GM21367 (cell line): ENCODE results near the gene PACSIN2.
"Not testable (repeated sequence)": the region's sequence is repeated elsewhere in the genome, so short reads cannot be mapped to it uniquely, and the experiment has no call there.

Experiments used
- ATAC-seq: cut with Tn5 transposase; IDR thresholded peaks from one replicate; pipeline ENCODE4 v1.9.1; 2021; ENCODE audit not compliant: unreplicated experiment

Gene PACSIN2

DNA sequence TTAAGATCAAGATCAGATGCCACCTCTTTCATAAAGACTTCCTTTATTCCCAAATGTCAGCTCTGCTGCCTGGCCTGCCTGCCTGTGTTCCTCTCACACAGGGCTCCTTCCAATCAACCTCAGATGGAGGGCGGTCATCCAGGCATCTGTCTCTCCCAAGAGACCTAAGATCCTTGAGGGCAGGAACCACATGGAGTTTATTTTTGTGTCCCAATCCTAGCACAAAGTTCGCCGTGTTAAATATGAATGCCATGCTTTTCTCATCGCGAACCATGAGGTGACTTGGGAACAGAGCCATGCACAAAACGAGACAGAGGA is 85.2 kb downstream of the PACSIN2 start:
- no peak for ATAC-seq

GRCh38 chr22:42928969-42929837 is 85.7 kb downstream of the PACSIN2 start:
- no peak for ATAC-seq

DNA sequence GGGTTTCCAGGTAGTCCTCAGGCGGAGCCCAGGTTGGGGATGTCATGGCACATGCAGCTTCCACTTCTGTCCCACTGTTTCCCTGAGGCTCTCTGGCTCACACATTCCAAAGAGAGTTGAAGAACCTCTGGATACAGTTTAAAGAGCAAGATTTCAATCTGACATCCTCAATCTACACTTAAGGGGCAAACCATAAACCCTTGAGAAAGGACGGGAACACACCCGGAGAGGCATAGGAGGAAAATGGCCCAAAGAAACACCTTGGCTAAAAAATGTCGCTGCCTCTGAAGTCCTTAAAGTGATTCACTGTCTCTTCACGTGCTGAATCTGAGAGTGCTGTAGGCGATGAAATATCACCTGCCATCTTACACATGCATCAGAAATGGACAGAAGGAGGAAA is 87.0 kb downstream of the PACSIN2 start:
- ATAC-seq: no peak

GRCh38 chr22:42926768-42927167 is 88.2 kb downstream of the PACSIN2 start:
- ATAC-seq: no peak

- ATAC-seq: no peak
These were observed 88.8 kb downstream of the PACSIN2 start for GRCh38 chr22:42926104-42926503.

DNA sequence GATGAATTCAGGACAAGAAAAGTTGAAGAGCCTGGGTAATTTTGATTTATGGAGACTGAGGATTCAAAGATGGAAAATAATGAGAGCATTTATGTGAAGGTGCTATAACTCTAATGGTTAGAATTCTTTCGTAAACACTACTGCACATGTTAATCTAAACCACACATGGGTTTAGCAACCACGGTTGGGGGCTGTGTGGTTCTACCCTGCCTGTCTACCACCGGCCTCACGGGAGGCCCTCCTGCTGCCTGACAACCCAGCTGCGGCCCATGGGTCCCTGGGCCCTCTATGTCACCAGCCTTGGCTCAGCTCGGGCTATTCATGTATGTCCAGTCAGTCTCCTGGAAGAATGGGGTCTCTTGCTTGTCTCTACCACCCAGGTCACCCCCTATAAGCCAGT is 89.4 kb downstream of the PACSIN2 start:
- ATAC-seq: no peak

GRCh38 chr22:42925031-42925430 is 89.9 kb downstream of the PACSIN2 start:
- not testable (repeated sequence) for ATAC-seq

- no peak for ATAC-seq
These were observed 90.5 kb downstream of the PACSIN2 start for GRCh38 chr22:42924436-42924835.

DNA sequence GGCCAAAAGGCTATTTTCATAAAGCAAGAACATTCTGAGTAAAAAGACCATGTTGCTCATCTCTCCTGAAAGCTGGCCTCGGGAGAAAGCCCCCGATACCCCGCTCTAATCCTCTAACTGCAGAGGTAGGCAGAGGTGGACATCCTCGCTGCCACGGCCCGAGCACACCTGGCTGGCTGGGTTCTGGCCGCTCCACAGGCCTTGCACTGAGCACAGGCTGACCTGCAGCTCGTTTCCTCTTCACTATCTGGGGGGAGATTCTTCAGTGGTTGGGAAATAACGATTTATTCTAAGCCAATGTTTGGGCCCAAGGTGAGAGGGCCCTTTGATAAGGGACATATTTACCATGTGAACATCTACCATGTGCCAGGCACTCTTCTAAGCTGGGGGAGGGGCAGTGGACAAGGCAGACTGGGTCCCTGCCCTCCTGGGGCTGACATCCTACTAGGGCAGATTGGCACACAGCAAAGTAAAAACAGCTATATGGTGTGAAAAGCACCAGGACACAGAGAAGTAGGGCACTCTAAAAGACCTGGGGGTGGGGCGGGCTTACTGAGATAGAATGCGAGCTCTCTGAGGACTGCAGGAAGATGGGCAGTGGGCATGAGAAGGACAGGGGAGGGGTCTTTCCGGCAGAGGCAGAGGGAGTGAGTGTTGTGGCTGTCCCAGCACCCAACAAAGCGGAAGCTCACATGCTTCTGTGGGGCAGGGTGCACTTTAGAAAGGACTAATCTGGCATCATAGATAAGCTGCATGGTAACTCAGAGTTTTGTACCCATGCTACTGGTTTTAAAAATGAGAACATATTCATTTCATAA is 92.4 kb downstream of the PACSIN2 start:
- no peak for ATAC-seq

- no peak for ATAC-seq
These were observed 94.7 kb downstream of the PACSIN2 start for GRCh38 chr22:42920101-42920820.

GRCh38 chr22:42919199-42919598 is 95.8 kb downstream of the PACSIN2 start:
- ATAC-seq: no peak

DNA sequence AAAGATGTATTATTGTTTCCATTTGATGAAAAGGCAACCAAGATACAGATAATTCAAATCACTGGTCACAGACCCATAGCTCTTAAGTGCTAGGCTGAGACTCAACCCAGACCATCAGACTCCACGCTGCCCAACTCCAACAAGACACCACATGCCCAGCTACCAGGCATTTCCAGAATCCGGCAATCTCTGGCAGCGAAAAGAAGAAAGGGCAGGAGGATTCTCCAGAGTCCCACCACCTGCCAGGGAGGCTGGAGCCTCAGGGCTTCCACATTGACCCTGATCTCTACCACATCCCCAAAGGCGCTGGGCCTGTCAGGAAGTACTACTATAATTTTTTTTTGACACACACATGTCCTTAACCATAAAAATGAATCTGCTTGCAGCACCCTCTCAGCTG is 96.4 kb downstream of the PACSIN2 start:
- ATAC-seq: no peak

GRCh38 chr22:42917358-42917757 is 97.6 kb downstream of the PACSIN2 start:
- ATAC-seq: not testable (repeated sequence)

- no peak for ATAC-seq
These were observed 98.8 kb downstream of the PACSIN2 start for GRCh38 chr22:42915980-42916765.

DNA sequence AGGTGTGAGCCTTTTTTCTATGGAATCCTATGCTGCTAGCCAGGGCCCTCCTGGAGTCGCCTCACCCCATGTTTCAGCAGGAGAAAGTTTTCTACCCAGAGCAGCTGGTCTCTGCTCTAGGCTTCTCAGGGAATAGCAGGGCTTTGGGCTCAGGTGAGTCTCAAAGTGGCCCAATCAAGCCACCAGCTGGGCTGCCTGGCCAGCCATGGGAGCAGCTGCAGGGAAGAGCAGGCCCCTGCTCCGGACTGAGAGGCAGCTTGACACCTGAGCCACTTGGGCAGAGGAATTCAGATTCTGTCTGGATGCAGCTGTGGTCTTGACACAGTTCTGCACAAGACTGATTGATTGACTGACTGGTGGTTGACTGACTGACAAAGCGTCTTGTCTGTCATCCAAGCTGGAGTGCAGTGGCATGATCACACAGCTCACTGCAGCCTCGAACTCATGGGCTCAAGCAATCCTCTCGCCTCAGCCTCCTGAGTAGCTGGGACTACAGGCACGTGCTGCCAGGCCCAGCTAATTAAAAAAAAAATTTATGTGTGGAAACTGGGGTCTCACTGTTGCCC is 100.4 kb downstream of the PACSIN2 start:
- no peak for ATAC-seq

GRCh38 chr22:42913874-42914510 is 101.0 kb downstream of the PACSIN2 start:
- no peak for ATAC-seq

GRCh38 chr22:42912059-42912458 is 102.9 kb downstream of the PACSIN2 start:
- no peak for ATAC-seq

DNA sequence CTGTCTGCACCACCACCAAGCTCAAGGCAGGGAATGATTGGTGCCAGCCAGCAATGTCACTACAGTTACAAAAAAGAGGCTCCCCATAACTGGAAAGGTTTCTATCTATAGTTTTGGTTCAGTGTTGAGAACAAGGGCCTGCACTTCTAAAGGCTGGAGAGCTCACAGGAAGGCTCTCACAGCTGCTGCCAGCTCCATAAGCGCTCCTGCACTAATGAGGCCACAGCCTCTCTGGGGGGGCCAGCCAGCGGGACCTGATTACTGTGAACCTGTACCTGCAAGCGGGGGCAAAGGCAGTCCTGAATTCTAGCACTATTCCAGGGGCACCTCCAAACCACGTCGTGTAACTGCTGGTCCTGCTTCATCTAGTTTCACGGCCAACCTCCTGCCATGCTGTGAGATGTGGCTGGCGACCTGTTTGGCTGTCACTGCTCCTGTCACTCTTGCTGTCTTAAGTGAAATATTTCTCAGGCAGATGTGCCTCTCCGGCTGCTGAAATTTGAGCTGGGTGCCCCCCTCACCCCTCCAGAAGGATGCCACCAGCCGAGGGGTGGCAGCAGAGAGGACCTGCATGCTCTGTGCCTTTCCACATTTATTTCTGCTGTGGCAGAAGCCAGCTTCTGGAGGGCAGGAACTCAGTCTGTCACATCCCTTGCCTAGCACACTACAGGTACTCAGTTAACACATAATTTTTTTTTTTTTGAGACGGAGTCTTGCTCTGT is 104.6 kb downstream of the PACSIN2 start:
- ATAC-seq: no peak

DNA sequence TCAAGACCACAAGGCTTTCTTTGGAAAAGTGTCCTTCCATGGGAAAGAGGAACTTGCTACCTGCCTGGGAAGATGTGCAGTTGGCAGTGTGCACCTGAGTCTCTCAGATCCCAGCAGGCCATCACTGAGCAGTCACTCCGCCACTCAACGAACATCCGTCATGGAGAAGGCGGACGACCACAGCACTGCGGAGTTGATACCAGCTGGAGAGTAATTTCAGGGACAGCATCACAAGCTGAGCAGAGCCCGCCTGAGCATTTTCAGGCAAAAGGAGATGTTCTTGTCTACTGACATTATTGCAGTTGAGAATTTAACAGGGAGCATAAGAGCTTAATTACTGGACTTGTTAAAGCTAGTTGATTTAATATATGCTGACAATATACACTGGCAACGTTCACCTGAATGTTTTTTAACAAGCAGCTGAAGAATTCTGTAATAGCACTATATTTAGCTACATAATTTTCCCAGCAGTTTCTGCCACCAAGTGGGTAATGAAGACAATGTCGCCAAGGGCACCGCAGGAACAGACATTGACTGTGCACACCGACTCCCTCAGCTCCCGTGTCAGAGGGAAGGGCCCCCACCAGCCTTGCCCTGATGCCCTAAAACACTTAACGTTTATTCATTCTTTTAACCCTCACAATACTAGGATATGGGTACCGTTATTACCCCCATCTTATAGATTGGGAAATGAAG is 105.4 kb downstream of the PACSIN2 start:
- no peak for ATAC-seq
